MCF 10A (cell line): Measurements from ENCODE around the gene FHOD1. TPM values are rescaled to one million over a fixed set of nuclear protein-coding genes. Genes with fewer than 3 reads are reported as not detected.

ENCODE experiments used
- BruUV-seq: library from RNA; stranded (reverse); fragments of 400-500 nt; replicated peaks from 2 replicates; lab custom pipeline; 2021; lab: Mats Ljungman, UMichigan
- CTCF ChIA-PET: fragments of 300-600 bp; sonication (Branson Sonifier 250); formaldehyde crosslinking; extraction: SDS; loops from one replicate; lab custom pipeline; 2021; ENCODE audit warnings: antibody characterized with exemption, inconsistent platforms; lab: Yijun Ruan, JAX
- POLR2A ChIA-PET: fragments of 300-600, 350-650 bp; sonication (Branson Sonifier 250); formaldehyde crosslinking; extraction: SDS; loops from one replicate; lab custom pipeline; 2020; ENCODE audit warnings: antibody characterized with exemption, inconsistent platforms; lab: Yijun Ruan, JAX
- DNase-seq: peaks from one replicate; pipeline ENCODE4 v3.0.0-alpha.2; 2018; ENCODE audit not compliant: unreplicated experiment
- H3K27ac Mint-ChIP-seq: one replicate; pipeline ENCODE4 v1.8.0; 2022; ENCODE audit warnings: mild to moderate bottlenecking, low read depth, mixed read lengths; ENCODE audit not compliant: unreplicated experiment
- H3K27me3 Mint-ChIP-seq: one replicate; pipeline ENCODE4 v1.8.0; 2022; ENCODE audit warnings: mixed read lengths; ENCODE audit not compliant: insufficient read depth, unreplicated experiment
- H3K36me3 Mint-ChIP-seq: one replicate; pipeline ENCODE4 v1.8.0; 2022; ENCODE audit warnings: mild to moderate bottlenecking, moderate library complexity, mixed read lengths; ENCODE audit not compliant: insufficient read depth, unreplicated experiment
- H3K4me1 Mint-ChIP-seq: one replicate; pipeline ENCODE4 v1.8.0; 2022; ENCODE audit warnings: mixed read lengths; ENCODE audit not compliant: insufficient read depth, unreplicated experiment
- H3K4me3 Mint-ChIP-seq: one replicate; pipeline ENCODE4 v1.8.0; 2022; ENCODE audit warnings: mild to moderate bottlenecking, moderate library complexity, mixed read lengths; ENCODE audit not compliant: unreplicated experiment
- H3K9me3 Mint-ChIP-seq: one replicate; pipeline ENCODE4 v1.8.0; 2022; ENCODE audit warnings: mixed read lengths; ENCODE audit not compliant: unreplicated experiment
- CTCF ChIP-seq: fragments of 200-600 bp; IDR thresholded peaks from one replicate; pipeline ENCODE4 v1.8.0; 2022; ENCODE audit warnings: antibody characterized with exemption, mild to moderate bottlenecking; ENCODE audit not compliant: unreplicated experiment
- intact Hi-C: fragments of 100-400 bp; cut with micrococcal nuclease; formaldehyde crosslinking; loops from 2 replicates; pipeline ENCODE4 v1.14.1; 2022
- total RNA-seq: library from RNA; stranded (reverse); gene quantifications from 2 replicates; pipeline ENCODE4 v1.2.3, GENCODE V29; 2022

Gene FHOD1
- total RNA-seq, 1 experiment from 2014 or later, result 14.7 TPM

GRCh38 chr16:67196881-67197280, 50.4 kb downstream of the FHOD1 start:
- CTCF ChIA-PET, result interaction anchor here (0.5 to 3.6 kb wide), 8 partner anchors 7 to 247 kb away, joined by 3 to 29 read pairs (median 8); partner anchors contain the start of genes EXOC3L1 and TMEM208
- DNase-seq, result no peak
- TF ChIP-seq CTCF, result no peak
- H3K4me1 Mint-ChIP-seq, result peaks cover 35% of the 10 kb centered on the region
- H3K36me3 Mint-ChIP-seq, result peaks cover 54% of the 10 kb centered on the region
- no peaks in the 10 kb centered on the region for H3K27me3 Mint-ChIP-seq
- H3K27ac Mint-ChIP-seq, result peak overlapping the region; percentile 14
- intact Hi-C loops, result no loop called here
- no peaks in the 10 kb centered on the region for H3K9me3 Mint-ChIP-seq
- BruUV-seq, result no TSS peak
- no peak overlapping the region for H3K4me3 Mint-ChIP-seq
- POLR2A ChIA-PET, result interaction anchor here (0.9 to 3.8 kb wide), 3 partner anchors 10 to 50 kb away, joined by 3 to 28 read pairs (median 25); partner anchors contain the start of gene FHOD1

- intact Hi-C loops, result no loop called here
- POLR2A ChIA-PET, result no interaction called here
- no TSS peak for BruUV-seq
- Mint-ChIP-seq H3K9me3 (no peaks in the 10 kb centered on the region), H3K36me3 (peaks cover 51% of the 10 kb centered on the region), H3K4me1 (peaks cover 43% of the 10 kb centered on the region), H3K27me3 (no peaks in the 10 kb centered on the region), H3K27ac (peak overlapping the region; percentile 14), H3K4me3 (no peak overlapping the region)
- DNase-seq, result no peak
- CTCF ChIA-PET, result interaction anchor here (0.6 to 0.9 kb wide), 3 partner anchors 17 to 218 kb away, joined by 3 read pairs; no protein-coding TSS in a partner anchor
- TF ChIP-seq CTCF, result no peak
Observed at GRCh38 chr16:67195676-67196075, 51.6 kb downstream of the FHOD1 start.

- ChIA-PET POLR2A (interaction anchor here (0.6 to 2.6 kb wide), 4 partner anchors 9 to 53 kb away, joined by 3 to 9 read pairs (median 4); partner anchors contain the start of gene FHOD1), CTCF (interaction anchor here (0.7 to 1.5 kb wide), 4 partner anchors 9 to 299 kb away, joined by 3 to 8 read pairs (median 3); no protein-coding TSS in a partner anchor)
- H3K9me3 Mint-ChIP-seq, result no peaks in the 10 kb centered on the region
- intact Hi-C loops, result no loop called here
- peaks cover 36% of the 10 kb centered on the region for H3K4me1 Mint-ChIP-seq
- peak overlapping the region; percentile 77 for H3K4me3 Mint-ChIP-seq
- H3K27ac Mint-ChIP-seq, result no peak overlapping the region
- no peak for TF ChIP-seq CTCF
- BruUV-seq, result no TSS peak
- H3K36me3 Mint-ChIP-seq, result peaks cover 42% of the 10 kb centered on the region
- H3K27me3 Mint-ChIP-seq, result no peaks in the 10 kb centered on the region
- no peak for DNase-seq
Observed at GRCh38 chr16:67194260-67194659, 53.0 kb downstream of the FHOD1 start.

- ChIA-PET POLR2A (interaction anchor here (0.7 to 2.6 kb wide), 7 partner anchors 10 to 53 kb away, joined by 3 to 12 read pairs (median 8); partner anchors contain the start of genes FHOD1, MATCAP1 and TMEM208), CTCF (interaction anchor here (0.6 to 1.5 kb wide), 5 partner anchors 8 to 51 kb away, joined by 3 to 8 read pairs (median 3); no protein-coding TSS in a partner anchor)
- Mint-ChIP-seq H3K9me3 (no peaks in the 10 kb centered on the region), H3K4me1 (peaks cover 34% of the 10 kb centered on the region), H3K36me3 (peaks cover 42% of the 10 kb centered on the region), H3K27ac (no peak overlapping the region), H3K27me3 (no peaks in the 10 kb centered on the region), H3K4me3 (peak overlapping the region; percentile 77)
- no peak for TF ChIP-seq CTCF
- intact Hi-C loops, result loop anchor here (2.0 kb wide), 1 partner anchor 85 kb away; the partner anchor contains the start of gene PLEKHG4
- DNase-seq, result no peak
- no TSS peak for BruUV-seq
Observed at GRCh38 chr16:67193536-67193935, 53.7 kb downstream of the FHOD1 start.
